GM19239 (cell line): ENCODE measurements around the gene CFAP92.
A peak's percentile ranks its signal among the peaks of the same experiment; 100 is the strongest.

Experiments
- DNase-seq: peaks from one replicate; pipeline ENCODE4 v3.0.0; 2011; ENCODE audit warnings: low spot score; ENCODE audit not compliant: insufficient read length
- FAIRE-seq: peaks from 2 replicates; lab custom pipeline; 2011; peaks lifted over from hg19 to GRCh38; lab: Jason Lieb, UNC

Gene CFAP92

DNA sequence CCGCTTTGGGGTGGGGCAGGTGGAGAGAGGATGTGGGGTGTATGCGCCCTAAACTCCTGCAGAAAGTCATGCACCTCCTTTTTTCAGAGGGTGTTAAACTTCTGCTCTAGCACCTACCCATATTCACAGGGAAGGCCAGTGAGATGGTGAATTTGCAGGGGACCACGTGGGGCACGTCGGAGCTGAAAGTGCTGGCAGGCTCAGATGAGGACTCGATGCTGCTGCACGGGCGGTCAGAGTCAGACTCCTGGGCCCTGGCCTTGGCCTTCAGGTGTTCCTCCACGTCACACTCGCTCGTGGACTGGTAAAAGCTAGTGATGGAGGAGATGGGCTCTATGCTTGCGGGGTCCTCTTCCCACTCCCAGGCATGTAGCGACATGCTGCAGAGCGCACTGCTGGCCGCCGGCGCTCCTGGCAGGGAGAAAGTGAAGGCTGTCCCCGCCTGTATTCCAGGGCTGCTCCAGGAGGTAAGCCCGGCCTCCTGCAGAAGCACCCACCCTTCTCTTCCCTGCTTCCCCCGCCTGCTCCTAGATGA, 883 bp downstream of the CFAP92 start:
- no peak for FAIRE-seq

DNA sequence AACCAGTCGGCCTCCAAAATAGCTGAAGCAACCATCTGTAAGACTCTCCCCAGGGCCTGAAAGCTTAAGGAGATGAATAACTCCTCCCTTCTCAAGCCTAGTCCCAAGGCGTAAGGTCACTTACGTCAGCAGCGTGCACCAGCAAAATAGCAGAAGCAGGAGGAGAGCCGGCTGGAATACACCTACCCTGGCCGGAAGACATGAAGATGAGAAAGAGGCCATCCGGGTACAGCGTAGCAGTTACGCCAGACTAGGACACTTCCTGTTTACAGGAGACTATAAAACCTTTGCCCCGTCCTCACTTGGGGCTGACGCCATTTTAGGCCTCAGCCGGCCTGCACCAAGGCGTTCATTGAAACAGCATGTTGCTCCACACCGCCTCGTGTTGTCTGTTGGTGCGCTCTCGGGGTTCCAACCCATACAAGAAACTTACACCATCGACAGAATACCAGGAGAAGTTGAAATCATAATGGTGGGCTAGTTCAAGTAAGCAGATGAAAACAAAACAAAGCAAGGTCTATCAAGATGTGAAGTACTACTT, 2.5 kb downstream of the CFAP92 start:
- no peak for FAIRE-seq
- DNase-seq: no peak

More for the DNA sequence above, 883 bp downstream of the CFAP92 start:
- DNase-seq: no peak

DNA sequence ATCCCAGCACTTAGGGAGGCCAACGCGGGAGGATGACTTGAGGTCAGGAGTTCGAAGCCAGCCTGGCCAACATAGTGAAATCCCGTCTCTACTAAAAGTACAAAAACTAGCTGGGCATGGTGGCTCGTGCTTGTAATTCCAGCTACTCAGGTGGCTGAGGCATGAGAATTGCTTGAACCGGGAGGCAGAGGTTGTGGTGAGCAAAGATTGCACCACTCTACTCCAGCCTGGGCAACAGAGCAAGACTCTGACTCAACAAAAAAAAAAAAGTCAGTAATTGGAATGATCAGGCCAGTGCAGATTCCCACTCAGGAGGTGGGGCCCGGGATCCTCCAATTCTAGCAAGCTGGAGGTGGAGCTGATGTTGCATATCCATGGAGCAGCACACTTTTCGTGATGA, 5.6 kb downstream of the CFAP92 start:
- DNase-seq (no peak), FAIRE-seq (no peak)

DNA sequence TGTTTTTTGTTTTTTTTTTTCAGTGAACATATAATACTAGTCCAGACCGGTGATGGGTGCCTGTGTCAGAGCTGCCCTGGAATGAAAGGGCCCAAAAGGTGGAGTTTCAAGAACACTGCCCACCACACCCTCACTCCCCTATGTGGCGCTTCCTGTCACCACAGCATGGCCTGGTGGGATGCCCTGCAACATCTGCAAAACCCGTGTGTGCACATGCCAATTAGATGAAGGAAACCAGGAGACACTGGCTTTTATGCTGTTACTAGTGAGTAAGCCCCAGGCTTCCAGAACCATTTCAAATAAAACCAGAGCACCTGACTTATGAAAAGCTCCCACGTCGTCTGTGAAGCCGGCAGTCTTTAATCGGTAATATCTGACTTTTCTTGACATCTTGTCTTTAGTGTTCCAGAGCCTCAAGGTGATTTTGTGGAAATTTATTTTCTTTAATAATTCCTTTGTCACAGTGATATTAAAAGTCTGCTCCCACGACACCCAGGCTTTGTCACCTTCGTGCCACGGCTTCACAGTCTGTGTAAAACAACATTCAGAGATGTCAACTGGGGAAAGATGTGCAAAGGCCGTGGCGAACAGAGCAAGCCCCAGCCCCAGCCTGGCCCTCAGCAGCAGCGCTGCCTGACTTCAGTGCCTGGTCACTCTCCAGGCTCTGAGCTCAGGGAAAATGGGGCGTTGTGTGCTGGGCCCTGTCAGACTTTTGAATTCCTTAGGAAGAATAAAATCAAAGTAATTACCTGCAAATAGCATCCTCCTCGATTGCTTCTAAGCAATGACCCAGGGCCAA, 6.4 kb downstream of the CFAP92 start:
- FAIRE-seq (no peak), DNase-seq (no peak)

DNA sequence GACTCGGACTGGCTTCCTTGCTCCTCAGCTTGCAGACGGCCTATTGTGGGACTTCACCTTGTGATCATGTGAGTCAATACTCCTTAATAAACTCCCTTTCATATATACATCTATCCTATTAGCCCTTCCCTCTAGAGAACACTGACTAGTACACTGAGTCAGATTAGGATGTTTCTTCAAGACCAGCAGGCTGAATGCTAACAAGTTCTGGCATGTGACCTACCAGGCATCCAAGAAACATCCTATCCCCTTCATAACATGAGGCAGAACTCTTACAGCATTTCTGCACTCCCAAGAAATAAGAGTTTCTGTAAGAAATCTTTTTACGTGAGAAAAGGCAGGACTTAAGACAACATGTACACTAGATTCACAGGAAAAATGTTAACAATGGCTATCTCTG, 9.3 kb downstream of the CFAP92 start:
- DNase-seq: no peak
- FAIRE-seq: no peak

DNA sequence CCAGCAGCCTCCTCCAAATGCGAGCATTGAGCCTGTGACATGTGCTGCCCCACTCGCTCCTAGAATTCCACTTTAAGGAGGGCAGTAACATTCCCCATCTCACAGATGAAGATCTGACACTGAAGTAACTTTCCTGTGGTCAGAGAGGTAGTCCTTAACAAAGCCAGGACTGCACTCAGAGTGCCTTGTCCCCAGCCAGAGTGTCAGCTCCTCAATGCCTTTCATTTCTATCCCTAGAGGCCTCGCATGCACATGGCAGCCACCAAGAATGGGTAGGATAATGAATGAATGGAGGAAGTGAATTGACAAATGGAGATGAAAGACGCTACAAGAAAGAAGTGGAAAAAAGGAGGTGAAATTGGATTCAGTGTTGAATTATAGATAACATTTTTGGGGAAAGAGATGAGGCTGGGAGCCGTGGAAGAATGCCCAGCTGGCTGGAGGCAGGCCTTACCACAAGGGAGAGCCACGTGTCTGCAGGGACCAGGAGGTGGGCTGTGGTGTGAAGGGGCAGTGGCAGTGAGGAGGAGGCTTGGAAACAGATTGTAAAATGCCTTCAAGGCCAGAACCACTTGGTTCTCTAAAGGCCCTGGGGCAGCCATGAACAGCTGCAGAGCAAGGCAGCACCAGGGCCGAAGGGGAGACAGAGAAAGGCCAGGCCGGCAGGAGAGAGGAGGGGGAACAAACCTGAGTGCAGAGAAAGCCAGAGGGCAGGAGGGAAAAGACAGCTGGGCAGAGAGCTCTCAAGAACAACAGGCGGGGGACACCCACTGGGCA, 10.4 kb downstream of the CFAP92 start:
- no peak for DNase-seq

DNA sequence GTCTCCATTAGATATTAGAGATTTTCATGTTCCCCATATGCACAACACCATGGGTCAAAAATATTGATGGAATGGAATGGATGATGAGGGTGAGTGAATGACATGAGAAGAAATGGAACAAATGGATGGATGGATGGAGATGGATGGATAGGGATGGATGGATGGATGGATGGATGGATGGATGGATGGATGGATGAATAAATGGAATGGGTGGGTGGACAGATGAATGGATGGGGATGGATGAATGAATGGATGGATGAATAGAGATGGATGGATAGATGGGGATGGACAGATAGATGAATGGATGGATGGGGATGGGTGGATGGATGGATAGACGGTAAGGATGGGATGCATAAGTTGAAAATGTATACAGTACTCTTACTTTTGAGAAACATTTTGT, 18.6 kb downstream of the CFAP92 start:
- DNase-seq (no peak), FAIRE-seq (no peak)

More for the DNA sequence above, 10.4 kb downstream of the CFAP92 start:
- FAIRE-seq: no peak

DNA sequence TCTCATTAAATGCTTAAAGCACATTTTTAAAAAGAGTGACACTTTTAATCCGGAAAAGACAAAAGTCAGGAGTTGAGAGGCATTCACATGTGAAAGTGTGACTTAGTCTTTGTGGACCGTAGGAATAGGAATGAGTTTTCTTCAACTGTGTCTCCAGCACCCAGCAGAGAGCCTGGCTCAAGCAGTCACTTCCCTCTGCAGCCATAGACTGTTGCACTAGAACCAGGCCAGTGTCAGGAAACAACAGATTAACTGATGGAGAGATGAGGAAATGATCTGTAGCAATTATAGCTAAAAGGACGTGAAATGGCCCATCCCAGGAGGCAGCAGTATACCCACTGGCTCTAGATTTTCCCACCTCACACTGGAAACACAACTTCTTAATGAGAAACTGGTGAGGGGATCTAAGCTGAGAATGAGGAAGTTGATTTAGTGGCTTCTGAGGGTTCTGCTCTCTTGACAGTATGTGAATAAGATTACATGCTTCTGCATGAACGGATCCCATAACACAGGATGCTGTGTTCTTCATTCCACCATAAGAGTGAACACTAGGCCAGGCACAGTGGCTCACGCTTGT, 19.8 kb downstream of the CFAP92 start:
- FAIRE-seq (no peak), DNase-seq (no peak)

DNA sequence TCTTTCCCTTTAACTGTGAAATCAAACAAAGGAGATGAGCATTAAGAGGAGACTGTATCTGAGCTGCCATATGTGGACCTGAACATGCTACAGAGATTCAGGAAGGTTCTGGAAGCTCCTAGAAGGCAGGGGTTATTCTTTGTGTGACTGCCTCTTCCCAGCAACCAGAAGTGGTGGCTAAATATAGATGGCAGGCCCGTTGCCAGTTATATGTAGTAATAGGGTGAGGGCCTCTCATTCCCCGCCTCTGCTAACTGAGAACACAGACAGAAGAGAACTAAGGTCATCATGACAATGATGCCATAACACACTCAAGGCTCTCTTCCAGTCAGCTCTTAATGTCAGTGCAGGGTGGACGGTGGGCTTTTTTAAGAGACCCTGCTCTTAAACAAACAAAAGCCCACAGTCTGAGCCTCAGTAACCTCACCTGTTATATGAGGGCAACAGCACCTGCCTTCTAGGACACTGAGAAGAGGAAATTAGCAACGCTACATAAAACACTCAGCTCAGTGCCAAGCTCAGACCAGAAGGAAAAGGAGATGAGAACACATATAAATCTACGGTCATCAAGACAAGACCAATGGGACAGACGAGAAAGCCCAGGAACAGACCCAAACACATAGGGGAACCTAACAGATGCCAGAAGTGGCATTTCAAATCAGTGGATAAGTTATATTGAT, 22.3 kb downstream of the CFAP92 start:
- no peak for DNase-seq

DNA sequence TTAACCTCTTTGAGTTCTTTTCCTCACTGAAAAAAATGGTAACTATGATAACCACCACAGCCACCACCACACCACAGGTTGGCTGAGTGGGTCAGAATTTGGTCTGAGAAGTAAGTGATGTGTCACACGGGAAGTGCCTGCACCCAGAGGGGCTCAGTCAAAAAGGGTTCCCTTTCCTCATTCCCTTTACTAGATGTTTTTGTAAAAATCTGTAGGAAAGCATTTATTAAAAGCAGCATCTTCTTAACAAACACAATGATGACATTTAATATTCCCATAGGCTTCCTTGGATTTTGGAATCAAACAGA, 23.2 kb downstream of the CFAP92 start:
- no peak for FAIRE-seq
- no peak for DNase-seq

More for the DNA sequence above, 22.3 kb downstream of the CFAP92 start:
- FAIRE-seq: no peak

DNA sequence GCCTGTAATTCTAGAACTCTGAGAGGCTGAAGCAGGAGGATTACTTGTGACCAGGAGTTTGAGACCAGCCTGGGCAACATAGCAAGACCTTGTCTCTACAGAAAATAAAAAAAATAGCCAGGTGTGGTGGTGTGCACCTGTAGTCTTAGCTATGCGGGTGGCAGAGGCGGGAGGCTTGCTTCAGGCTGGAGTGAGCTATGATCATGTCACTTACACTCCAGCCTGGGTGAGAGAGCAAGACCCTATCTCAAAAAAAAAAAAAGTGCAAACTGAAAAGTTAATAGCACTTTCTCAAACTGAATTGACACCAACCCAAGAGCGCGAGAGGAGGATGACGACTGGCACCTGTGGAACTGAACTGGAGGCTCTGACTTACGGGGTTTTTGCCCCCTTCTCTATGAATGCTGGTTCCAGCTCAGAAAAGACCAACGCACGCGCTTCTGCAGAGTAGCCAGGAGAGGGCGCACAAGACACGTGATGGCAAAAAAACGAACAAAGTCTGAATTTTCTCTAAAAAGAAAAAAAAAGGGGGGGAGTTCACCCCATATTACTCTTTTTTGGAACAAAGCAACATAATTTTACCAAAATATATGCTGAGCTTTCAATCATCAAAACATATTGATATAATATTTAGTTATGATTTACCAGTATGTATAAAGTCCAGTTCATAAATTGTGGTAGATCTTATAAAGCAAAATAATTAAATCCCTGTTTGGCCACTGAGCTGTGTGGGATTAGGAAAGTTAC, 23.7 kb downstream of the CFAP92 start:
- FAIRE-seq (no peak), DNase-seq (peak; percentile 44)

DNA sequence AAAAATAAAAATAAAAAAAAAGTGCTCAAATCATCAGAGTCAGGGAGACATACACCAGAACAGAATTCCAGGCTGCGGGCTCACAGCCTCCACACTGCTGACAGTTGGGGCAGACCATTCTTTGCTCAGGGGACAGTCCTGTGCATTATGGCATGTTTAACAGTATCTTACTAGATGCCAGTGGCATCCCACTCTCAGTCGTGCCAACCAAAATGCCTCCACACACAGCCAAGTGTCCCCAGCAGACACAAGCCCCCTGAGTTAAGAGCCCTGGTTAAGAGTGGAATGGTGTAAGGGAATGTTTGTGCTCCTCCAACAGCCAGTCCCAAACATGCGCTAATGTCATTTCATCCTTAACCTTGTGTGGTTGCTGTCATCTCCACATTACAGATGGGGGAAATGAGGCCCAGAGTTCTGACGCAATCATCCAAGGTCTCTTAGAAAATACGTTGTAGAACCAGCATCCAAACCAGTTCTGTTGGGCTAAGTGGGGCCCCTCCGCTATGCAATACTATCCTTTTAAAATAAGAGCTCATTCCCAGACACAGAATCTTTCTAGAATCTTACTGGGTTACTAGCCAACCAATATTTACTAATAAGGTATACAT, 26.0 kb downstream of the CFAP92 start:
- DNase-seq: no peak
- no peak for FAIRE-seq

DNA sequence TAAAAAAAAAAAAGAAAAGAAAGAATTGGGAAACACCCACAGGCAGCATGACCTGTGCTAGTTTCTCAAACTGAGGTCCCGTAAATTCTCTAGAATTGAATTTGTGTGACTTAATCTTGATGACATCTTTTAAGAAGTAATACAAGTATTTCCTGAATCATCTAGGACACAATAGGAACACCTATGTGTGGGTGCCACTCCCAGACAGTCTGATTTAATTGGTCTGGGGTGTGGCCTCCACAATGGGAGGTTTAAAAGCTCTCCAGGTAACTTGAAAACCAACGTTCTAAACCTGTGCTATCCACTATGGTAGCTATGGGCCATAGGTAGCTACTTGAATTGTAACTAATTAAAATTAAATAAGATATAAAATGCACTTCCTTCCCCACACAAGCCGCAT, 28.1 kb downstream of the CFAP92 start:
- no peak for FAIRE-seq

DNA sequence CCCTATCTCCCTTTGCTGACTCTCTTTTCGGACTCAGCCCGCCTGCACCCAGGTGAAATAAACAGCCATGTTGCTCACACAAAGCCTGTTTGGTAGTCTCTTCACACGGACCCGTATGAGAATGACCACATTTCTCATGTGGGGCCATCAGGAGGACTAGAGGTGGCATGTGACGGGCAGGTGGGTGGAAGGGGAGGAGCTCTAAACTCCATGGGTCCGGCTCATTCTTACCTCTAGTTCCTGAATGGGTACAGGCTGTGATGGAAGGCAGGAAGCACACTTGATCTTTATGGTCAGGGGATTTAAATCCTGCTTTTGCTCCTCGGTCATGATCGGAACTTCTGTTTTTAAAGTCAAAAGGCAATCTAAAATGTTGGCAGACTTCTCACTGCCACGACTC, 28.6 kb downstream of the CFAP92 start:
- FAIRE-seq (no peak), DNase-seq (no peak)

More for the DNA sequence above, 28.1 kb downstream of the CFAP92 start:
- no peak for DNase-seq

DNA sequence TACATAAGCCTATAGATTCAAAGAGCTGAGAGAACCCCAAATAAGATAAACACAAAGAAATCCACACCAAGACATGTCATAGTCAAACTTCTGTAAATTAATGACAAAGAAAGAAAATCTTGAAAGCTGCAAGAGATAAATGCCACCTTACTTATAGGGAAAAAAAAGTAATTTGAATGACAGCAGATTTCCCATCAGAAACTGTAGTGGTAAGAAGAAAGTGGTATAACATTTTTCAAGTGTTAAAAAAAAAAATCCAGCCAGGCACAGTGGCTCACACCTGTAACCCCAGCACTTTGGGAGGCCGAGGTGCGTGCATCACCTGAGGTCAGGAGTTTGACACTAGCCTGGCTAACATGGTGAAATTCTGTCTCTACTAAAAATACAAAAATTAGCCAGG, 37.4 kb downstream of the CFAP92 start:
- no peak for FAIRE-seq
- DNase-seq: no peak

DNA sequence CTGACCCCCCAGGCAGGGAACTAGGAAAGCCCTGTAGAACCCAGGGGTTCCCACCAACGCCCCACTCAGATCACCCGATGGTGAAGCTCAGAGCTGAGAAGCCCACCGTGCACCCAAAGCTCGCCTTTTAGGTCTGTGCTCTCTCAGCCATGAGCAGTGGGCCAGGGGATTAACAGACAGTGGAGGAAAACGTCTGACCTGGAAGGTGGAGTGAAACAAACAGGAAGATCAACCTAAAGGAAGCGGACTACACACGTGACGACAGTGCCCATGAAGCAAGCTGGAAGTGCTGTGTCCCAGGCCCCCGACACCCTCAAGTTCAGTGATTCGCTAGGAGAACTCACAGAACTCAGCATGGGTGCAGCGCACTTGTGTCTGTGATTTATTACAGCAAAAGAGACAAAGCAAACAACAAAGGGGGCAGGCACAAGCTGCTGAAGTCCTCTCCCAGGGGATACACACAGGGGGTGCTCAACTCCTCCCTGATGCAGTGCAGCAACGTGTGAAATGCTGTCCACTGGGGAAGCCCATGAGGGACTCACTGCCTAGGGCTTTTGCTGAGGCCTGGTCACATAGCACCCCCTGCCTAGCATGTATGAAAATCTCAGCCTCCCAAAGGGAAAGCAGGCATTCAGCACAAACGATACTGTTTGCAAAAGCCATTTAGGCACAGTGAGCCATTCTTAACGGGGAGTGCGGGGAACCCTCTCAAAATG, 43.5 kb downstream of the CFAP92 start:
- FAIRE-seq (no peak), DNase-seq (no peak)

DNA sequence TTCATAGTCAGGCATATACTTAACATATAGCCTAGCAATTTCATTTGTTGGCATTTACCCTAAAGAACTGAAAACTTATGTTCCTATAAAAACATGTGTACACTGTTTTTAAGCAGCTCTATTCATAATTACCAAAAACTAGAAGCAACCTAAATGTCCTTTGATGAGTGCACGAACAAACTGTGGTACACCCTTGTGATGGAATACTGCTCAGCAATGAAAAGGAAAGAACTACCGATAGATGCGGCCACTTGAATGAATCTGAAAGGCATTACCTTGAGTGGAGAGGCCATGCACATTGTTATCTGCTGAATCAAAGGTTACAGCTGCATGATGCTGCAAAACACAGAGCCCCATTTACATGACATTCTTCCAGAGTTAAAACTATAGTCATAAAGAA, 44.7 kb downstream of the CFAP92 start:
- DNase-seq (no peak), FAIRE-seq (no peak)

DNA sequence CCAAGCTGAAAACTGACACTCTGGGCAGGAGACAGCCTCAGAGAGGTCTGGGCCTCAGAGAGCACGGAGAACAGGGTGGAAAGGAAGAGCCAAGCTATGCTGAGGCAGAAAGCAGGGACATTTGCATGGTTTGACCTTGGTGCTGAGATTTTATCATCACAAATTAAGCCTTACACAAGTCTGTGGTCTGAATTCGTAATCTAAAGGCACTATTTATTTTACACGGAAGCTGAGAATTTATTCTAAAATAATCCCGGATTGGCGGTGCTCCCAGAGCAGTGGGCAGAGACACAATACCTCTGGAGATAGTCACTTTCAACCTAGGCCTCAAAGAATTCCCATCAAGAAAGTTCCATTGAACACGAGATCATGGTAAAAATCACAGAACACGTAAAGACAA, 47.5 kb downstream of the CFAP92 start:
- DNase-seq: no peak
- no peak for FAIRE-seq

DNA sequence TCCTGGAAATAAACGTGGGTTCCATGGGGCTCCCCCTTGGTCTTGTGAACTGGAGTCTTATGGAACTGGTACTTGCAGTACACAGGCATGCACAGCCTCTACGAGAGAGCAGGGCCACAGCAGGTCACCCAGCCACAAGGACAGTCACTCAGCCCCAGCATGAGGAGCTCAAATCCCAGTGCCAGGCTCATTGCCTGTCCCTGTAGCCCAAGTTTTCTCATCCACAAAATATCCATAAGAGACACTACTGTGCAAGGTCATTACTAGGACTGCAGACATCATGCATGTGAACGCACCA, 48.0 kb downstream of the CFAP92 start:
- no peak for DNase-seq
- no peak for FAIRE-seq
